Measurements from ENCODE around the gene UHMK1. TPM values are rescaled to one million over a fixed set of nuclear protein-coding genes. Genes with fewer than 3 reads are reported as not detected.
A peak's percentile ranks its signal among the peaks of the same experiment; 100 is the strongest.
"Not testable (repeated sequence)": the region's sequence is repeated elsewhere in the genome, so short reads cannot be mapped to it uniquely, and the experiment has no call there.

Gene UHMK1
- total RNA-seq, 1 donor, result 51.4 TPM

GRCh38 chr1:162487241-162487640, 10.4 kb upstream of the UHMK1 start:
- no peak overlapping the region for H2AFZ ChIP-seq (ENCODE audit: low read length)
- H3K4me3 ChIP-seq (ENCODE audit: insufficient read depth, low read length), result no peak overlapping the region
- H3K79me2 ChIP-seq (ENCODE audit: insufficient read depth, low read length), result no peaks in the 10 kb centered on the region
- H3K4me2 ChIP-seq (ENCODE audit: insufficient read depth, low read length), result no peak overlapping the region
- H3K9me3 ChIP-seq (ENCODE audit: low read depth, low read length), result no peaks in the 10 kb centered on the region
- no peaks in the 10 kb centered on the region for H4K20me1 ChIP-seq (ENCODE audit: insufficient read depth, low read length)
- DNase-seq (ENCODE audit: insufficient read length, low spot score, missing footprints), result no peak
- peaks cover 15% of the 10 kb centered on the region for H3K4me1 ChIP-seq (ENCODE audit: insufficient read depth, low read length)
- peaks cover 10% of the 10 kb centered on the region for H3K27me3 ChIP-seq (ENCODE audit: insufficient read depth, low read length)
- no peak overlapping the region for H3K27ac ChIP-seq (ENCODE audit: low read depth, low read length)
- no peak for TF ChIP-seq CTCF (IDR thresholded peaks at IDR 0.05; ENCODE audit: extremely low read depth, low read depth, low read length)
- H3K36me3 ChIP-seq (ENCODE audit: insufficient read depth, low read length), result no peaks in the 10 kb centered on the region

- no peaks in the 10 kb centered on the region for H4K20me1 ChIP-seq (ENCODE audit: insufficient read depth, low read length)
- H3K4me3 ChIP-seq (ENCODE audit: insufficient read depth, low read length), result no peak overlapping the region
- H3K27ac ChIP-seq (ENCODE audit: low read depth, low read length), result no peak overlapping the region
- H2AFZ ChIP-seq (ENCODE audit: low read length), result peak overlapping the region; percentile 20
- peaks cover 12% of the 10 kb centered on the region for H3K27me3 ChIP-seq (ENCODE audit: insufficient read depth, low read length)
- DNase-seq (ENCODE audit: insufficient read length, low spot score, missing footprints), result no peak
- H3K79me2 ChIP-seq (ENCODE audit: insufficient read depth, low read length), result no peaks in the 10 kb centered on the region
- peaks cover 15% of the 10 kb centered on the region for H3K4me1 ChIP-seq (ENCODE audit: insufficient read depth, low read length)
- H3K36me3 ChIP-seq (ENCODE audit: insufficient read depth, low read length), result no peaks in the 10 kb centered on the region
- H3K9me3 ChIP-seq (ENCODE audit: low read depth, low read length), result no peaks in the 10 kb centered on the region
- no peak for TF ChIP-seq CTCF (IDR thresholded peaks at IDR 0.05; ENCODE audit: extremely low read depth, low read depth, low read length)
- H3K4me2 ChIP-seq (ENCODE audit: insufficient read depth, low read length), result no peak overlapping the region
These were observed 9.4 kb upstream of the UHMK1 start for GRCh38 chr1:162488219-162488618.

- H4K20me1 ChIP-seq (ENCODE audit: insufficient read depth, low read length); H3K9me3 ChIP-seq (ENCODE audit: low read depth, low read length); H3K27ac ChIP-seq (ENCODE audit: low read depth, low read length); H3K4me3 ChIP-seq (ENCODE audit: insufficient read depth, low read length); H2AFZ ChIP-seq (ENCODE audit: low read length); H3K36me3 ChIP-seq (ENCODE audit: insufficient read depth, low read length); H3K4me2 ChIP-seq (ENCODE audit: insufficient read depth, low read length); DNase-seq (ENCODE audit: insufficient read length, low spot score, missing footprints): not testable (repeated sequence)
- Histone ChIP-seq H3K4me1 (ENCODE audit: insufficient read depth, low read length) (peaks cover 16% of the 10 kb centered on the region), H3K27me3 (ENCODE audit: insufficient read depth, low read length) (peaks cover 15% of the 10 kb centered on the region), H3K79me2 (ENCODE audit: insufficient read depth, low read length) (peaks cover 37% of the 10 kb centered on the region)
These were observed 1.9 kb upstream of the UHMK1 start for GRCh38 chr1:162495531-162496233.

- H3K79me2 ChIP-seq (ENCODE audit: insufficient read depth, low read length), result peaks cover 46% of the 10 kb centered on the region
These were observed 405 bp upstream of the UHMK1 start for GRCh38 chr1:162497104-162497722.

More at GRCh38 chr1:162497104-162497722, 405 bp upstream of the UHMK1 start:
- Histone ChIP-seq H3K27ac (ENCODE audit: low read depth, low read length) (peak overlapping the region; percentile 82), H2AFZ (ENCODE audit: low read length) (peak overlapping the region; percentile 95), H4K20me1 (ENCODE audit: insufficient read depth, low read length) (peaks cover 8% of the 10 kb centered on the region), H3K4me3 (ENCODE audit: insufficient read depth, low read length) (peak overlapping the region; percentile 80), H3K9me3 (ENCODE audit: low read depth, low read length) (no peaks in the 10 kb centered on the region), H3K27me3 (ENCODE audit: insufficient read depth, low read length) (peaks cover 6% of the 10 kb centered on the region), H3K4me2 (ENCODE audit: insufficient read depth, low read length) (peak overlapping the region; percentile 95), H3K4me1 (ENCODE audit: insufficient read depth, low read length) (peaks cover 17% of the 10 kb centered on the region), H3K36me3 (ENCODE audit: insufficient read depth, low read length) (peaks cover 16% of the 10 kb centered on the region)
- TF ChIP-seq CTCF (IDR thresholded peaks at IDR 0.05; ENCODE audit: extremely low read depth, low read depth, low read length), result no peak
- DNase-seq (ENCODE audit: insufficient read length, low spot score, missing footprints), result no peak

Data from osteoblast (primary cell).